ENCODE results near the gene SCRN1. TPM values are rescaled to one million over a fixed set of nuclear protein-coding genes. Genes with fewer than 3 reads are reported as not detected.

SCRN1 gene
- total and polyA plus RNA-seq, 5 experiments from 2014 or later, result 8.3 to 17.3 (median 13.7) TPM

- peaks cover 0 to 16% (median 0%) of the 10 kb centered on the region in 3 donors for H3K36me3 Mint-ChIP-seq
- H3K9me3 Mint-ChIP-seq, result no peaks in the 10 kb centered on the region
- H3K27ac Mint-ChIP-seq, result no peak overlapping the region
- H3K4me1 Mint-ChIP-seq, result peaks cover 0 to 1% (median 0%) of the 10 kb centered on the region in 4 donors
- no peaks in the 10 kb centered on the region for H3K27me3 Mint-ChIP-seq
- H3K4me3 Mint-ChIP-seq, result no peak overlapping the region
- ATAC-seq (no peak), DNase-seq (no peak)
- POLR2A ChIA-PET, result no interaction called here
Measured at GRCh38 chr7:29917641-29918040, 72.0 kb downstream of the SCRN1 start.

- no peak for ATAC-seq
- POLR2A ChIA-PET, result no interaction called here
- no peaks in the 10 kb centered on the region for H3K4me1 Mint-ChIP-seq
- H3K27me3 Mint-ChIP-seq, result no peaks in the 10 kb centered on the region
- H3K36me3 Mint-ChIP-seq, result peaks cover 0 to 10% (median 0%) of the 10 kb centered on the region in 3 donors
- no peak overlapping the region for H3K27ac Mint-ChIP-seq
- H3K4me3 Mint-ChIP-seq, result no peak overlapping the region
- DNase-seq, result no peak
- H3K9me3 Mint-ChIP-seq, result no peaks in the 10 kb centered on the region
Measured at GRCh38 chr7:29915481-29916215, 74.0 kb downstream of the SCRN1 start.

DNA sequence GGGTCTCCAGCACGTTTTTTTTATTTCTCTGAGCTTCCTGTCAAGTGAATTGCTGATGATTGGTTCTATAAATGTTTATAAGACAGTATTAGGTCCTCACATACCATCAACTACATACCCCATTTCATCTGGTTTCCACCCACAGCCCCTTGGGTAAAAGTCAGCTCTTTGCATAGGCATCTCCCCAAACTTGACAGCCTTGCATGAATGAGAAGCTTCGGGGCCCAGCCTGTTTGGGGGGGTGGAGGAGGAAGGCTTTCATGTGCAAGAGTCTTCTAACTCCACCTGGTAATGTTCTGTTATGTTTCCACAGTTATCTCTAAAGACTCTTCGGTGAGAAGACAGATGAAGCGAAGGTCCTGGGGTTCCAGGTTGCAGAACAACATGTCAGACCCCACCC, 75.4 kb downstream of the SCRN1 start:
- ATAC-seq (no peak), DNase-seq (no peak)
- no peak overlapping the region for H3K4me3 Mint-ChIP-seq
- H3K36me3 Mint-ChIP-seq, result peaks cover 0 to 2% (median 0%) of the 10 kb centered on the region in 3 donors
- H3K9me3 Mint-ChIP-seq, result no peaks in the 10 kb centered on the region
- H3K27me3 Mint-ChIP-seq, result peaks cover 0 to 2% (median 0%) of the 10 kb centered on the region in 5 donors
- POLR2A ChIA-PET, result no interaction called here
- H3K27ac Mint-ChIP-seq, result no peak overlapping the region
- H3K4me1 Mint-ChIP-seq, result no peaks in the 10 kb centered on the region

- Mint-ChIP-seq H3K4me3 (no peak overlapping the region), H3K36me3 (peaks cover 2 to 42% (median 21%) of the 10 kb centered on the region in 3 donors), H3K27me3 (peaks cover 0 to 6% (median 3%) of the 10 kb centered on the region in 5 donors), H3K4me1 (no peaks in the 10 kb centered on the region), H3K27ac (no peak overlapping the region), H3K9me3 (peaks cover 12 to 41% (median 26%) of the 10 kb centered on the region in 9 donors)
- no peak for ATAC-seq
- no peak for DNase-seq
- POLR2A ChIA-PET, result no interaction called here
Measured at GRCh38 chr7:29906200-29907022, 83.2 kb downstream of the SCRN1 start.

GRCh38 chr7:29900745-29901144, 88.9 kb downstream of the SCRN1 start:
- ATAC-seq, result no peak
- Mint-ChIP-seq H3K27me3 (peaks cover 5 to 21% (median 8%) of the 10 kb centered on the region in 5 donors), H3K36me3 (peaks cover 2 to 26% (median 21%) of the 10 kb centered on the region in 3 donors), H3K4me1 (peaks cover 0 to 9% (median 2%) of the 10 kb centered on the region in 4 donors), H3K27ac (peak overlapping the region in 2 of 10 donors; percentile 18 to 30), H3K9me3 (peaks cover 1 to 39% (median 21%) of the 10 kb centered on the region in 9 donors), H3K4me3 (no peak overlapping the region)
- DNase-seq, result no peak
- POLR2A ChIA-PET, result no interaction called here

- POLR2A ChIA-PET, result interaction anchor here (0.6 kb wide), 1 partner anchor 12 kb away, joined by 4 read pairs; no protein-coding TSS in a partner anchor
- Mint-ChIP-seq H3K27ac (no peak overlapping the region), H3K4me1 (peaks cover 0 to 9% (median 2%) of the 10 kb centered on the region in 4 donors), H3K9me3 (peaks cover 0 to 28% (median 13%) of the 10 kb centered on the region in 9 donors), H3K36me3 (peaks cover 0 to 19% (median 0%) of the 10 kb centered on the region in 3 donors), H3K4me3 (no peak overlapping the region), H3K27me3 (peaks cover 5 to 27% (median 8%) of the 10 kb centered on the region in 5 donors)
- DNase-seq, result no peak
- no peak for ATAC-seq
Measured at GRCh38 chr7:29898301-29898700, 91.3 kb downstream of the SCRN1 start.

DNA sequence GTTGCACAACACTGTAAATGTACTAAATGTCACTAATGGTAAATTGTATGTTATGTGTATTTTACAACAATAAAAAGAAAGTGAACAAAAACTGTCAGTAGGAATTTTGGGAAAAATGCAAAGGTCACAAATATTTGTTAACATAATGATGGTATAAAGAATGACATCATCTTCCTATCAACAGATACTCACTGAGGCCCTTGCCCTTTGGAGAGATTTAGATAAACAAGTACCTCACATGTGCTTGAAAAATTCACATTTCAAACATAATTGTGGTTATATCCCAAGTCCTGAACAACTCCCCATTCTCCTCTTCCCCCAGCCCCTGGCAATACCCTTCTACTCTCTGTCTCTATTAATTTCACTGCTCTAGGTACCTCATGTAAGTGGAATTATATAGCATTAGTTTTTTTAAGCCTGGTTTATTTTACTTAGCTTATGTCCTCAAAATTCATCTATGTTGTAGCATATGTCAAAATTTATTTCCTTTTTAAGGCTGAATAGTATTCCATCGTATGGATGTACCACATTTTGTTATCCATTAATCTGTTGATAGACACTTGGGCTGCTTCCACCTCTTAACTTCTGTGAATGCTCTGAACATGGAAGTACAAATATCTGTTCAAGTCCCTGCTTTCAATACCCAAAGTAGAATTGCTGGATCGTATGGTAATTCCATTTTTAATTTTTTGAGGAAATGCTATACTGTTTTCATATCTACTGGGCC, 92.8 kb downstream of the SCRN1 start:
- peaks cover 0 to 28% (median 13%) of the 10 kb centered on the region in 9 donors for H3K9me3 Mint-ChIP-seq
- DNase-seq (no peak), ATAC-seq (no peak)
- H3K27ac Mint-ChIP-seq, result no peak overlapping the region
- POLR2A ChIA-PET, result no interaction called here
- peaks cover 5 to 27% (median 8%) of the 10 kb centered on the region in 5 donors for H3K27me3 Mint-ChIP-seq
- peaks cover 0 to 9% (median 2%) of the 10 kb centered on the region in 4 donors for H3K4me1 Mint-ChIP-seq
- peaks cover 0 to 19% (median 0%) of the 10 kb centered on the region in 3 donors for H3K36me3 Mint-ChIP-seq
- no peak overlapping the region for H3K4me3 Mint-ChIP-seq

DNA sequence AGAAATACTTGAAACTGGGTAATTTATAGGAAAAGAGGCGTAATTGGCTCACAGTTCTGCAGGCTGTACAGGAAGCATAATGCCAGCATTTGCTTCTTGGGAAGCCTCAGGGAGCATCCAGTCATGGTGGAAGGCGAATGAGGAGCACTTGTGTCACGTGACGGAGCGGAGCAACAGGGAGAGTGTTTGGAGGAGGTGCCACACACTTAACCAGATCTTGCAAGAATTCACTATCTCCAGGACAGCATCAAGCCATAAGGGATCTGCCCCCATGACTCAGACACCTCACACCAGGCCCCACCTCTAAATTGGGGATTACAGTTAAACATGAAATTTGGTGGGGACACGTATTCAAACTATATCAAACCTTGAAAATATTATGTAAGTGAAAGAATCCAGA, 94.0 kb downstream of the SCRN1 start:
- DNase-seq, result no peak
- ATAC-seq, result no peak
- H3K36me3 Mint-ChIP-seq, result peaks cover 0 to 19% (median 0%) of the 10 kb centered on the region in 3 donors
- H3K4me3 Mint-ChIP-seq, result no peak overlapping the region
- no peak overlapping the region for H3K27ac Mint-ChIP-seq
- POLR2A ChIA-PET, result no interaction called here
- peaks cover 0 to 5% (median under 1%) of the 10 kb centered on the region in 4 donors for H3K4me1 Mint-ChIP-seq
- peaks cover 0 to 28% (median 13%) of the 10 kb centered on the region in 9 donors for H3K9me3 Mint-ChIP-seq
- peaks cover 6 to 27% (median 8%) of the 10 kb centered on the region in 5 donors for H3K27me3 Mint-ChIP-seq

DNA sequence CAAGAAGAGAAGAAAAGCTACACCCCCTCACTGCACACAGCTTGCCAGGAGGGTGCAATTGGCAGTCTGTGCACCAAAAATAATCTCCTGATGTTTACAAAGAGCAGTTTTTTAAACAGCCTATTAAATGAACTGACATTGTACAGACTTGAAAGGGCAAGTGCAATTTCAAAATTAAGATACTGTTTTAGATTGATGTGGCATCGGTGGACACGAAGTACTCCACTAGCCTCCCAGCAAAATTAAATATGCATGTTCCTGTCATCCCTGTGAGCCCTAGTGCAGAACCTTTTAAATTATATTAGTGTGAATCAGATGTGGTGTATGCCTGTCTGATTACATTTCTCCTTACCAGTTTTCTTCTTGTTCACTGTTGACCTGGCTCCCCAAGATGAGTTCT, 95.3 kb downstream of the SCRN1 start:
- H3K27me3 Mint-ChIP-seq, result peaks cover 6 to 27% (median 8%) of the 10 kb centered on the region in 5 donors
- POLR2A ChIA-PET, result no interaction called here
- peaks cover 0 to 28% (median 13%) of the 10 kb centered on the region in 9 donors for H3K9me3 Mint-ChIP-seq
- no peak for ATAC-seq
- DNase-seq, result no peak
- peaks cover 0 to 19% (median 0%) of the 10 kb centered on the region in 3 donors for H3K36me3 Mint-ChIP-seq
- no peaks in the 10 kb centered on the region for H3K4me1 Mint-ChIP-seq
- H3K27ac Mint-ChIP-seq, result no peak overlapping the region
- H3K4me3 Mint-ChIP-seq, result no peak overlapping the region

DNA sequence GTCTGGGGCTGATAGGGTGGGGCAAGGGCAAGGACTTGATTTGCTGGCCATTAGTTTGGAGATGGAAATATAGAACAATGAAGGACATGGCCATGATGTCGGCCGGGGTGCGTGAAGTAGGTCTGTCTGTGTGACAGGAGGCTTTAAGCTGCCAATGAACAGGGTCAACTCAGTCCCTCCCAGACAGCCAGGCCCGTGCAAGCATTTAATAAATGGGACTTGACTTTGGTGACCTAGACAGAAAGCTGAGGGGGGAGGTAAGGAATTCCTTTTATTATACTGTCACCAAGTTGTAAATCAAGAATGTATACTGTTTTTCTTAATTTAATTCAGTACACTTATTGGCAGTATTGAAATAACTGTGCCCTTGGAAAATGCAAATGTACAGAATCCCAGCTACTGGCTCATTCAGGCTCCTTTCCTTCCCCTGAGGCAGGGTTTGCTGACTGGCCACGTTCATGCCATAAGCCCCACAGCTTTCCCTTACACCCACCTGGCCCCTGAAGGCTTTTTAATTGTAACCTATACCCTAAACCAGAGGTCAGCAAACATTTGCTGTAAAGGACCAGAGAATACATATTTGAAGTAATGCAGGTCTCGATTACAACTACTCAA, 96.1 kb downstream of the SCRN1 start:
- no peak overlapping the region for H3K27ac Mint-ChIP-seq
- no peak for ATAC-seq
- DNase-seq, result no peak
- POLR2A ChIA-PET, result no interaction called here
- peaks cover 4 to 19% (median 8%) of the 10 kb centered on the region in 5 donors for H3K27me3 Mint-ChIP-seq
- no peak overlapping the region for H3K4me3 Mint-ChIP-seq
- no peaks in the 10 kb centered on the region for H3K4me1 Mint-ChIP-seq
- peaks cover 0 to 18% (median 0%) of the 10 kb centered on the region in 3 donors for H3K36me3 Mint-ChIP-seq
- peaks cover 0 to 24% (median 8%) of the 10 kb centered on the region in 9 donors for H3K9me3 Mint-ChIP-seq

DNA sequence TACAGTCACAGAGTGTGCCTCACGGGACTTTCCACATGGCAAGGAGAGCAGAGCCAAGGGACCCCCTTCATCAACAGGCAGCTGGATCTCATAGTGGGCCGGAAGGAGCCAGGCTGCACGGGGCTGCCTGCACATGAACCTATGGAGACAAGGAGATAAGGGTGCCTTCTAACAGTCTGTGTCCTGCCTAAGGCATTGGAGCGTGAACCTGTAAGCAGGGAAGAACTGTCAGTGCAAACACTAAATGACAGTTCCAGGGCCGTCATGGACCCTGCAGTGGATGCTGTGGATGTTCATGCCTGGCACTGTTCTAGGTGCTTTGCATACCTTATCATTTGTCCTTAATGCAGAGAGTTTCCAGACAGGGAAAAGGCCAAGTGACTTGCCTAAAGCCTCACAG, 97.4 kb downstream of the SCRN1 start:
- no peaks in the 10 kb centered on the region for H3K4me1 Mint-ChIP-seq
- H3K4me3 Mint-ChIP-seq, result no peak overlapping the region
- H3K9me3 Mint-ChIP-seq, result peaks cover 0 to 13% (median 4%) of the 10 kb centered on the region in 9 donors
- no peak for DNase-seq
- peaks cover 1 to 11% (median 3%) of the 10 kb centered on the region in 5 donors for H3K27me3 Mint-ChIP-seq
- POLR2A ChIA-PET, result no interaction called here
- H3K36me3 Mint-ChIP-seq, result peaks cover 0 to 10% (median 0%) of the 10 kb centered on the region in 3 donors
- ATAC-seq, result no peak
- no peak overlapping the region for H3K27ac Mint-ChIP-seq

GRCh38 chr7:29891766-29892165, 97.8 kb downstream of the SCRN1 start:
- Mint-ChIP-seq H3K36me3 (peaks cover 0 to 6% (median 0%) of the 10 kb centered on the region in 3 donors), H3K27me3 (peaks cover 1 to 11% (median 3%) of the 10 kb centered on the region in 5 donors), H3K27ac (peak overlapping the region in 1 of 10 donors; percentile 17), H3K9me3 (peaks cover 0 to 8% (median under 1%) of the 10 kb centered on the region in 9 donors), H3K4me3 (no peak overlapping the region), H3K4me1 (no peaks in the 10 kb centered on the region)
- DNase-seq (no peak), ATAC-seq (no peak)
- POLR2A ChIA-PET, result no interaction called here

Data from naive thymus-derived CD8-positive, alpha-beta T cell (primary cell).